B cell (primary cell): ENCODE results near the gene FIBCD1. TPM values are rescaled to one million over a fixed set of nuclear protein-coding genes. Genes with fewer than 3 reads are reported as not detected.

Source experiments
- ATAC-seq: fragments of 200-7000 bp; cut with Tn5 transposase; one replicate; pipeline ENCODE4 v1.10.0; 2021; ENCODE audit warnings: low read depth, mild to moderate bottlenecking, moderate number of reproducible peaks, moderate library complexity
- CTCF ChIA-PET: fragments of 350-600 bp; sonication (Branson Sonifier 250); formaldehyde crosslinking; loops from one replicate; lab custom pipeline; 2021; ENCODE audit warnings: antibody characterized with exemption, inconsistent platforms; lab: Charles Lee
- POLR2A ChIA-PET: fragments of 350-600 bp; sonication (Branson Sonifier 250); formaldehyde crosslinking; loops from one replicate; lab custom pipeline; 2021; ENCODE audit warnings: antibody characterized with exemption; lab: Charles Lee
- DNase-seq: peaks from one replicate; pipeline ENCODE4 v3.0.0; 2013
- H2AFZ ChIP-seq: 2 replicates; pipeline ENCODE4 v1.6.1; 2012; ENCODE audit warnings: mild to moderate bottlenecking, low read depth, low read length; ENCODE audit not compliant: insufficient read depth, poor library complexity, severe bottlenecking
- H3K27ac ChIP-seq, 2 donors: 1 replicate in 1 of 2; 2 replicates in 1 of 2; pipeline ENCODE4 v1.5.1; 2012 to 2013; ENCODE audit warnings: low read length in 2 of 2, mild to moderate bottlenecking in 2 of 2, moderate library complexity in 1 of 2
- H3K27me3 ChIP-seq, 4 experiments: fragments of 200-600 bp in 1 of 4; sonication (generic) in 1 of 4; replicated peaks in 1 of 4; 1 replicate in 2 of 4; 2 replicates in 2 of 4; pipeline versions ENCODE4 v1.6.1 to v1.7.0; 2013 to 2016; ENCODE audit warnings: low read length in 3 of 4, mild to moderate bottlenecking in 2 of 4, mixed read lengths in 1 of 4, moderate library complexity in 1 of 4; ENCODE audit not compliant: insufficient read depth in 4 of 4, control insufficient read depth in 3 of 4; ENCODE audit errors: control extremely low read depth in 1 of 4
- H3K36me3 ChIP-seq, 2 experiments: replicated peaks in 1 of 2; 1 replicate in 1 of 2; 2 replicates in 1 of 2; pipeline versions ENCODE4 v1.6.1 to v1.7.1; 2013; ENCODE audit warnings: low read length in 1 of 2; ENCODE audit not compliant: insufficient read depth in 2 of 2, control insufficient read depth in 1 of 2; ENCODE audit errors: control extremely low read depth in 1 of 2, extremely low read depth in 1 of 2
- H3K4me1 ChIP-seq, 2 donors: fragments of 200-600 bp in 1 of 2; sonication (generic) in 1 of 2; 1 replicate in 1 of 2; 2 replicates in 1 of 2; pipeline versions ENCODE4 v1.5.1 to v1.6.1; 2013 to 2017; ENCODE audit warnings: low read length in 2 of 2; ENCODE audit not compliant: control insufficient read depth in 2 of 2, insufficient read depth in 2 of 2
- H3K4me2 ChIP-seq: replicated peaks from 2 replicates; pipeline ENCODE3; 2012; ENCODE audit warnings: mild to moderate bottlenecking, low read depth, low read length; ENCODE audit not compliant: poor library complexity, severe bottlenecking
- H3K4me3 ChIP-seq, 5 experiments: fragments of 200-600 bp in 1 of 5; sonication (generic) in 1 of 5; 1 replicate in 3 of 5; 2 replicates in 2 of 5; pipeline versions ENCODE4 v1.5.1 to v1.7.0; 2011 to 2016; ENCODE audit warnings: low read length in 4 of 5, mild to moderate bottlenecking in 4 of 5, low read depth in 2 of 5, control low read depth in 1 of 5, moderate library complexity in 1 of 5; ENCODE audit not compliant: insufficient read depth in 1 of 5; ENCODE audit errors: control extremely low read depth in 1 of 5, extremely low read depth in 1 of 5
- H3K79me2 ChIP-seq: fragments of 200-600 bp; sonication (generic); one replicate; pipeline ENCODE4 v1.6.0; 2016; ENCODE audit warnings: low read length; ENCODE audit not compliant: control insufficient read depth, insufficient read depth
- H3K9ac ChIP-seq: fragments of 200-600 bp; sonication (generic); 2 replicates; pipeline ENCODE4 v1.6.1; 2017; ENCODE audit warnings: mild to moderate bottlenecking, low read length, moderate library complexity
- H3K9me3 ChIP-seq, 3 donors: one replicate each; pipeline versions ENCODE4 v1.6.1 to v1.7.1; 2013; ENCODE audit warnings: low read length in 2 of 3; ENCODE audit not compliant: control insufficient read depth in 2 of 3, insufficient read depth in 1 of 3; ENCODE audit errors: control extremely low read depth in 1 of 3
- H4K20me1 ChIP-seq: 2 replicates; pipeline ENCODE4 v1.6.0; 2012; ENCODE audit warnings: mild to moderate bottlenecking, low read length; ENCODE audit not compliant: insufficient read depth, control insufficient read depth, poor library complexity, severe bottlenecking
- H3K27ac Mint-ChIP-seq: one replicate; pipeline ENCODE4 v1.8.0; 2021; ENCODE audit warnings: mixed read lengths
- H3K27me3 Mint-ChIP-seq: one replicate; pipeline ENCODE4 v1.8.0; 2021; ENCODE audit warnings: mixed read lengths
- H3K4me1 Mint-ChIP-seq: one replicate; pipeline ENCODE4 v1.8.0; 2021; ENCODE audit warnings: mixed read lengths
- H3K4me3 Mint-ChIP-seq: one replicate; pipeline ENCODE4 v1.8.0; 2021; ENCODE audit warnings: mixed read lengths
- H3K9me3 Mint-ChIP-seq: one replicate; pipeline ENCODE4 v1.8.0; 2022; ENCODE audit warnings: mixed read lengths; ENCODE audit not compliant: insufficient read depth
- EZH2 ChIP-seq: IDR thresholded peaks from 2 replicates; pipeline ENCODE4 v1.6.1; 2012; ENCODE audit warnings: borderline replicate concordance, low read depth, mild to moderate bottlenecking, moderate library complexity, low read length; ENCODE audit not compliant: insufficient read depth, poor library complexity, severe bottlenecking
- whole genome bisulfite sequencing: methylation state at CpG from one replicate; pipeline ENCODE4 v1.1.5; 2013; ENCODE audit warnings: missing lambda C conversion rate; ENCODE audit not compliant: insufficient coverage; 5-methylcytosine and 5-hydroxymethylcytosine counted together
- intact Hi-C: fragments of 100-400 bp; cut with micrococcal nuclease; formaldehyde crosslinking; loops from one replicate; pipeline ENCODE4 v1.10.0; 2022
- polyA plus RNA-seq: library from polyadenylated mRNA; depleted of rRNA; stranded (reverse); fragments of >200 nt; gene quantifications from 2 replicates; pipeline ENCODE4 v1.2.3, GENCODE V29; 2012
- total RNA-seq, 2 donors: library from RNA; stranded (reverse); fragments of 120-200 nt in 1 of 2; gene quantifications; 1 replicate in 1 of 2; 2 replicates in 1 of 2; pipeline versions ENCODE4 v1.2.3 to v1.2.4, GENCODE V29; 2013 to 2022
- TF ChIP-seq, protein P1 (sequence below): fragments of 200-600 bp; IDR thresholded peaks from one replicate; pipeline ENCODE4 v1.8.0; 2022; ENCODE audit warnings: antibody characterized with exemption, mild to moderate bottlenecking

Gene FIBCD1
- total and polyA plus RNA-seq, 2 donors (not counting 1 experiment from before 2014, with no cell fraction given) = not detected

- H3K9me3 Mint-ChIP-seq = no peaks in the 10 kb centered on the region
- peak overlapping the region; percentile 61 for H3K27ac Mint-ChIP-seq
- Histone ChIP-seq H3K36me3 (peaks cover 0 to 39% of the 10 kb centered on the region in 2 experiments), H3K79me2 (no peaks in the 10 kb centered on the region), H2AFZ (no peak overlapping the region), H3K27ac (peak overlapping the region in 1 of 2 donors; percentile 12), H3K4me1 (peaks cover 7 to 15% of the 10 kb centered on the region in 2 donors), H3K4me3 (no peak overlapping the region), H3K9me3 (no peaks in the 10 kb centered on the region), H4K20me1 (peaks cover 14% of the 10 kb centered on the region), H3K4me2 (no peak overlapping the region), H3K9ac (no peak overlapping the region), H3K27me3 (no peaks in the 10 kb centered on the region)
- H3K27me3 Mint-ChIP-seq = no peaks in the 10 kb centered on the region
- intact Hi-C loops = no loop called here
- no peak overlapping the region for H3K4me3 Mint-ChIP-seq
- H3K4me1 Mint-ChIP-seq = peaks cover 18% of the 10 kb centered on the region
- DNase-seq (peak; percentile 29), ATAC-seq (peak; percentile 21)
- POLR2A ChIA-PET = no interaction called here
- TF ChIP-seq EZH2 = no peak
- TF ChIP-seq, protein P1, sequence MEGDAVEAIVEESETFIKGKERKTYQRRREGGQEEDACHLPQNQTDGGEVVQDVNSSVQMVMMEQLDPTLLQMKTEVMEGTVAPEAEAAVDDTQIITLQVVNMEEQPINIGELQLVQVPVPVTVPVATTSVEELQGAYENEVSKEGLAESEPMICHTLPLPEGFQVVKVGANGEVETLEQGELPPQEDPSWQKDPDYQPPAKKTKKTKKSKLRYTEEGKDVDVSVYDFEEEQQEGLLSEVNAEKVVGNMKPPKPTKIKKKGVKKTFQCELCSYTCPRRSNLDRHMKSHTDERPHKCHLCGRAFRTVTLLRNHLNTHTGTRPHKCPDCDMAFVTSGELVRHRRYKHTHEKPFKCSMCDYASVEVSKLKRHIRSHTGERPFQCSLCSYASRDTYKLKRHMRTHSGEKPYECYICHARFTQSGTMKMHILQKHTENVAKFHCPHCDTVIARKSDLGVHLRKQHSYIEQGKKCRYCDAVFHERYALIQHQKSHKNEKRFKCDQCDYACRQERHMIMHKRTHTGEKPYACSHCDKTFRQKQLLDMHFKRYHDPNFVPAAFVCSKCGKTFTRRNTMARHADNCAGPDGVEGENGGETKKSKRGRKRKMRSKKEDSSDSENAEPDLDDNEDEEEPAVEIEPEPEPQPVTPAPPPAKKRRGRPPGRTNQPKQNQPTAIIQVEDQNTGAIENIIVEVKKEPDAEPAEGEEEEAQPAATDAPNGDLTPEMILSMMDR = no peak
- 77% methylated on average over 11 of the region's 17 CpGs for WGBS
- CTCF ChIA-PET = interaction anchor here (0.8 to 7.4 kb wide), 8 partner anchors 8 to 176 kb away, joined by 3 to 75 read pairs (median 4); no protein-coding TSS in a partner anchor
Measured at GRCh38 chr9:130870491-130871381, 68.3 kb downstream of the FIBCD1 start.

DNA sequence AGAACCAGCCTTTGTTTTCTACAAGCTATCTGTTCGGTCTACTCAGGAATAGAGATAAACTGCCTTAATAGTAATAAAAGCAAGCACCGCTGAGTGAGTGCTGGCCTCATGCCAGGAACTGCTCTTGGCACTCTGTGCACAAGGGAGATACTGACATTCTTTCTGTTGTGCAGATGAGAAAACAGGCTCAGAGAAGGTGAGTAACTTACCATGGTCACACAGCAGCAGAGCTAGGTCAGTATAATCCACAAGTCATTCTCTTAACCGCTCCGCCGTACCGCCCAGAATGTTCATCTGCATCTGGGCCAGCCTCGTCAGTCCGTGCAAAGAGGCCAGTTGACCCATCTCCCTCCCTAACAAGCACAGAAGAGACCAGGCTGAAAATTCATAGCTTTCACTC, 69.8 kb downstream of the FIBCD1 start:
- Mint-ChIP-seq H3K27ac (no peak overlapping the region), H3K27me3 (no peaks in the 10 kb centered on the region), H3K4me3 (no peak overlapping the region), H3K9me3 (no peaks in the 10 kb centered on the region), H3K4me1 (peaks cover 18% of the 10 kb centered on the region)
- 87% methylated on average over 5 of the region's 8 CpGs for WGBS
- H2AFZ ChIP-seq = no peak overlapping the region
- intact Hi-C loops = no loop called here
- peaks cover 14% of the 10 kb centered on the region for H4K20me1 ChIP-seq
- ChIA-PET POLR2A (no interaction called here), CTCF (interaction anchor here (0.6 to 7.4 kb wide), 13 partner anchors 9 to 178 kb away, joined by 3 to 75 read pairs (median 4); no protein-coding TSS in a partner anchor)
- no peak overlapping the region for H3K4me2 ChIP-seq
- ATAC-seq = no peak
- H3K36me3 ChIP-seq = peaks cover 0 to 28% of the 10 kb centered on the region in 2 experiments
- no peak overlapping the region for H3K4me3 ChIP-seq
- no peak overlapping the region for H3K27ac ChIP-seq
- DNase-seq = no peak
- no peaks in the 10 kb centered on the region for H3K79me2 ChIP-seq
- TF ChIP-seq EZH2 = no peak
- TF ChIP-seq, protein P1 = no peak
- peaks cover 7 to 15% of the 10 kb centered on the region in 2 donors for H3K4me1 ChIP-seq
- no peaks in the 10 kb centered on the region for H3K9me3 ChIP-seq
- H3K9ac ChIP-seq = no peak overlapping the region
- no peaks in the 10 kb centered on the region for H3K27me3 ChIP-seq
